DOHH2 (cell line): Measurements from ENCODE around the gene BLTP3A.
A peak's percentile ranks its signal among the peaks of the same experiment; 100 is the strongest.

Experiments used
- H3F3A ChIP-seq: fragments of 200-600 bp; sonication (generic), shearing (Covaris generic); 2 replicates; pipeline ENCODE4 v1.6.0; 2016; ENCODE audit warnings: antibody characterized with exemption, mild to moderate bottlenecking; ENCODE audit not compliant: control insufficient read depth, insufficient read depth
- H3K27ac ChIP-seq: fragments of 200-600 bp; sonication (generic); 2 replicates; pipeline ENCODE4 v1.5.1; 2014; ENCODE audit warnings: low read depth, mild to moderate bottlenecking, low read length, moderate library complexity
- H3K27me3 ChIP-seq: fragments of 200-600 bp; sonication (generic); 2 replicates; pipeline ENCODE4 v1.6.1; 2014; ENCODE audit warnings: mild to moderate bottlenecking, low read length, mixed read lengths; ENCODE audit not compliant: control insufficient read depth
- H3K36me3 ChIP-seq: fragments of 200-600 bp; sonication (generic); 2 replicates; pipeline ENCODE4 v1.6.1; 2014; ENCODE audit warnings: mild to moderate bottlenecking, low read length, moderate library complexity, mixed read lengths; ENCODE audit not compliant: control insufficient read depth
- H3K4me1 ChIP-seq: fragments of 200-600 bp; sonication (generic); 2 replicates; pipeline ENCODE4 v1.6.1; 2014; ENCODE audit warnings: mild to moderate bottlenecking, low read length, mixed read lengths; ENCODE audit not compliant: control insufficient read depth
- H3K4me2 ChIP-seq: fragments of 200-600 bp; sonication (generic); 2 replicates; pipeline ENCODE4 v1.6.0; 2014; ENCODE audit warnings: mild to moderate bottlenecking, low read length, moderate library complexity
- H3K4me3 ChIP-seq: fragments of 200-600 bp; sonication (generic); 2 replicates; pipeline ENCODE4 v1.5.1; 2014; ENCODE audit warnings: mild to moderate bottlenecking, low read length, mixed read lengths
- H3K79me2 ChIP-seq: fragments of 200-600 bp; sonication (generic); 2 replicates; pipeline ENCODE4 v1.6.1; 2014; ENCODE audit warnings: mild to moderate bottlenecking, low read length, mixed read lengths; ENCODE audit not compliant: control insufficient read depth
- H3K9me2 ChIP-seq: fragments of 200-600 bp; sonication (generic); replicated peaks from 2 replicates; pipeline ENCODE4 v1.6.1; 2014; ENCODE audit warnings: mild to moderate bottlenecking, low read length, mixed read lengths; ENCODE audit not compliant: control insufficient read depth
- H3K9me3 ChIP-seq: fragments of 200-600 bp; sonication (generic); 2 replicates; pipeline ENCODE4 v1.6.1; 2014; ENCODE audit warnings: antibody characterized with exemption, low read length, mixed read lengths; ENCODE audit not compliant: control insufficient read depth, insufficient read depth
- H4K20me1 ChIP-seq: fragments of 200-600 bp; sonication (generic); 2 replicates; pipeline ENCODE4 v1.6.0; 2014; ENCODE audit warnings: low read depth, mild to moderate bottlenecking, antibody characterized with exemption, low read length, moderate library complexity; ENCODE audit not compliant: control insufficient read depth, insufficient read depth
- CTCF ChIP-seq: fragments of 200-600 bp; sonication (generic); IDR thresholded peaks from one replicate; pipeline ENCODE4 v1.5.1; 2014; ENCODE audit warnings: antibody characterized with exemption, mild to moderate bottlenecking, low read depth, low read length; ENCODE audit not compliant: poor library complexity, severe bottlenecking
- EZH2phosphoT487 ChIP-seq: fragments of 200-600 bp; sonication (generic); IDR thresholded peaks from 2 replicates; pipeline ENCODE4 v1.6.1; 2017; ENCODE audit warnings: borderline replicate concordance, mild to moderate bottlenecking, antibody characterized with exemption, low read length, moderate library complexity, mixed read lengths

Gene BLTP3A

GRCh38 chr6:34819571-34820480 is 27.9 kb downstream of the BLTP3A start:
- Histone ChIP-seq H3K4me2 (peak overlapping the region; percentile 42), H3F3A (no peaks in the 10 kb centered on the region), H3K27ac (no peak overlapping the region), H3K9me3 (no peaks in the 10 kb centered on the region), H3K4me3 (peak overlapping the region; percentile 2; the same call in 1 of the 2 replicates), H4K20me1 (no peaks in the 10 kb centered on the region), H3K4me1 (peaks cover 37% of the 10 kb centered on the region), H3K27me3 (no peaks in the 10 kb centered on the region), H3K79me2 (peaks cover 52% of the 10 kb centered on the region), H3K9me2 (no peaks in the 10 kb centered on the region), H3K36me3 (peaks cover 21% of the 10 kb centered on the region)
- no peak for TF ChIP-seq CTCF
- no peak for TF ChIP-seq EZH2phosphoT487

- H3K4me1 ChIP-seq = no peaks in the 10 kb centered on the region
- peaks cover 18% of the 10 kb centered on the region for H3K36me3 ChIP-seq
- H3K79me2 ChIP-seq = no peaks in the 10 kb centered on the region
These were observed 37.3 kb downstream of the BLTP3A start for GRCh38 chr6:34829137-34829536.

GRCh38 chr6:34832942-34833341 is 41.1 kb downstream of the BLTP3A start:
- TF ChIP-seq CTCF = no peak
- TF ChIP-seq EZH2phosphoT487 = no peak
- Histone ChIP-seq H3K9me2 (no peaks in the 10 kb centered on the region), H3F3A (no peaks in the 10 kb centered on the region; the same call in 1 of the 2 replicates), H3K4me2 (no peak overlapping the region), H3K36me3 (peaks cover 30% of the 10 kb centered on the region), H3K4me3 (no peak overlapping the region), H3K27me3 (no peaks in the 10 kb centered on the region), H3K4me1 (no peaks in the 10 kb centered on the region), H3K27ac (no peak overlapping the region), H4K20me1 (no peaks in the 10 kb centered on the region), H3K9me3 (no peaks in the 10 kb centered on the region), H3K79me2 (no peaks in the 10 kb centered on the region)

More at GRCh38 chr6:34829137-34829536, 37.3 kb downstream of the BLTP3A start:
- Histone ChIP-seq H3K9me2 (no peaks in the 10 kb centered on the region), H3K4me3 (no peak overlapping the region), H4K20me1 (no peaks in the 10 kb centered on the region), H3K27me3 (no peaks in the 10 kb centered on the region), H3F3A (no peaks in the 10 kb centered on the region; the same call in 1 of the 2 replicates), H3K9me3 (no peaks in the 10 kb centered on the region), H3K4me2 (no peak overlapping the region), H3K27ac (no peak overlapping the region)
- TF ChIP-seq EZH2phosphoT487 (no peak), CTCF (no peak)
